C4-2B (cell line): ENCODE data around the gene ACOT12.
A peak's percentile ranks its signal among the peaks of the same experiment; 100 is the strongest.

Experiments
- H3K27ac ChIP-seq: fragments of 450-650 bp; 2 replicates; pipeline ENCODE4 v1.5.1; 2017
- ZFX ChIP-seq: fragments of 450-650 bp; IDR thresholded peaks from 2 replicates; pipeline ENCODE4 v1.6.1; 2017
- TF ChIP-seq, protein P1 (sequence below): fragments of 450-650 bp; conservative IDR thresholded peaks from 2 replicates; pipeline ENCODE4 v1.5.1; 2017; ENCODE audit warnings: mild to moderate bottlenecking

ACOT12 gene

DNA sequence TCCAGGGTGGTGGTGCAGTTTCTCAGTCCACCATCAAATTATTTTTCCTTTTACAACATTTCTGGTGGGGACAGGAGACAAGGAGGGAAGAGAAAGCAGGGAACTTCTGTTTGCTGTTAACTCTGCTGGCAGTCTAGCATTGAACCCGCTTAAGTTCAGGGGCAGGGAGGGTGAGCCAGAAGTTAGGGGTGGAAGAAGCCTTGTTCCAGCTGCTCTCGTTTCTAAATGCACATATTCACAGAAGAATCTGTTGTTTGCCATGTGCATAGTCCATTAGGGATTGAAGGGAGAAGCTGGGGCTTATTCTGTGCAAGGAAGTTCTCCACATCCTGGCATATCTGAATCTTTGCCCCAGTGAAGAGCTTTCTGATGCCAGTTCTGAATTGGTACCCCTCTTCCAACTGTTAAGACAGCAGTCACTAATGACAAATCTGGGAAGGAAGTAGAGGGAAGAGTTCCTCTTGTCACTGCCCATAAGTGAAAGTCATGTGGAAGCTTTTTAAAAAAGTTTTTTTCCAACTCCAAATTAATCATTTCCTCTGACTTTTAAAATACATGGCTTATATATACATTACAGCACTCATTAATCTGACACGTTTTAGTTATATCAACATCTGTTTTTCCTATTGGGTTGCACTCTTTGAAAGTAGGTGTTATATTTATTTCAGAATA lies 32.6 kb upstream of the ACOT12 start:
- H3K27ac ChIP-seq, result no peak overlapping the region
- no peak for TF ChIP-seq ZFX
- TF ChIP-seq, protein P1, sequence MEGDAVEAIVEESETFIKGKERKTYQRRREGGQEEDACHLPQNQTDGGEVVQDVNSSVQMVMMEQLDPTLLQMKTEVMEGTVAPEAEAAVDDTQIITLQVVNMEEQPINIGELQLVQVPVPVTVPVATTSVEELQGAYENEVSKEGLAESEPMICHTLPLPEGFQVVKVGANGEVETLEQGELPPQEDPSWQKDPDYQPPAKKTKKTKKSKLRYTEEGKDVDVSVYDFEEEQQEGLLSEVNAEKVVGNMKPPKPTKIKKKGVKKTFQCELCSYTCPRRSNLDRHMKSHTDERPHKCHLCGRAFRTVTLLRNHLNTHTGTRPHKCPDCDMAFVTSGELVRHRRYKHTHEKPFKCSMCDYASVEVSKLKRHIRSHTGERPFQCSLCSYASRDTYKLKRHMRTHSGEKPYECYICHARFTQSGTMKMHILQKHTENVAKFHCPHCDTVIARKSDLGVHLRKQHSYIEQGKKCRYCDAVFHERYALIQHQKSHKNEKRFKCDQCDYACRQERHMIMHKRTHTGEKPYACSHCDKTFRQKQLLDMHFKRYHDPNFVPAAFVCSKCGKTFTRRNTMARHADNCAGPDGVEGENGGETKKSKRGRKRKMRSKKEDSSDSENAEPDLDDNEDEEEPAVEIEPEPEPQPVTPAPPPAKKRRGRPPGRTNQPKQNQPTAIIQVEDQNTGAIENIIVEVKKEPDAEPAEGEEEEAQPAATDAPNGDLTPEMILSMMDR, result no peak

DNA sequence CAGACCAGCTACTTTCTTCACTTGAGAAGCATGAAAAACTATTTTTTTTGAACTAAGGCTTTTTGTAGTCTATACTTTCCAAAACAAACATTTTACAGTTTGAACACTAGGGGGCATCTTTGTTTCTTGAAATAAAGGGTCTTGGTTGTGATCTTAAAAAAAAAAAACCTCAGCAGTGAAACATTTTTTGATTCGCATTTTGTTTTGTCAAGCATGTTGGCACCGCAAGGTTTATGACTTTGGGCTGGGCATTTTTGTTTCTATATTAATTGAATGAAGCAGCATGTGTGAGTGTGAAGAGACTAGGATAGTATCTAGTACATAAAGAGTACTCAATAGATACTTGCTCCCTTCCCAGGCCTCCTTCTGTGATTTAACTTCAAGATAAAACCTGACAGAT lies 31.6 kb upstream of the ACOT12 start:
- no peak for TF ChIP-seq ZFX
- TF ChIP-seq, protein P1, result peak; percentile 77
- no peak overlapping the region for H3K27ac ChIP-seq

DNA sequence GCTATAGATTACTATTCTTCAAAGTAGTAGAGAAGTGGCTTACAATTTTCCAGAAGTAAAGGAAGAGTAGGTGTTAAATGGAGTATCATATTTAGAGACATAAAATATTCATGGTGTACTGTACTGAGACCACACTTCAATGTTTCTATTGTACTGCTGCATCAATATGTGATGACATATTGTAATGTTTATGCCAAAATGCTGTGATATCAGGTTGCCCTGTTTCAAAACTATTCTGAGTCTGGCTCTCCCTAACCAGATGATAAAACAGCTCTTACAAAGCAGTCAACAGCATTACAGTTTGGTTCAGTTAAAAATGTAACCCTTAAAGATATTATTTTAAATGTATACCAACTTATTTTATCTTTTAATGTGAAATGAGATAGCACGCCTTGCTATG lies 30.8 kb upstream of the ACOT12 start:
- no peak overlapping the region for H3K27ac ChIP-seq

GRCh38 chr5:81422671-81423070 lies 28.7 kb upstream of the ACOT12 start:
- no peak for TF ChIP-seq ZFX
- TF ChIP-seq, protein P1, result no peak
- no peak overlapping the region for H3K27ac ChIP-seq

More for the DNA sequence above, 30.8 kb upstream of the ACOT12 start:
- TF ChIP-seq ZFX, result no peak
- TF ChIP-seq, protein P1, result no peak

DNA sequence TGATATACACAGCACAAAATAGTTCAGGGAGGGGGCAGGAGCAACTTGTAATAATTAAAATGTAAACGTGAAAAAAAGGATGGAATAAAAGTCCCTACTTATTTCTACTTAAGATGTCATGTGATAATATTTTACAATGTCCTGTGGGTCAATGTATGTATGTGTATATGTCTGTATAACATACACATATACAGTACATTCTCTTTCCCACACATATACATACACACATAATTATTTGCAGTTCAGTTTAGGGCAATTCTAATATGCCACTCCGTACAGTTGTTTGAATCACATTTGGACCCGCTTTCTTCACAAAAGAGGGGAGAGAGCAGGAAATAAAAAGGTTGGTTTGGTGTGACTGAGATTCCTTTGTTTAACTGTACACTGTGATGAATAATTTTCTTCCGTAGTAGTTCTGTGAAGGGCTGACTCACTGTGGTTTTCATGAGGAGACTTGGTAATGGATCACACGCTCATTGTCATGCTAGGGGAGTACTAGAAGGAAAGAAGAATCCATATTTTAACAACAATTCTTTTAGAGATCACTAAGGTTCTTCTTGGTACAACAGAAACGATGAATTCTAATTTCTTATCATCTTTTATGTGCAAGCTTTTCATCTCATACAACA lies 26.2 kb upstream of the ACOT12 start:
- no peak overlapping the region for H3K27ac ChIP-seq
- TF ChIP-seq ZFX, result no peak
- TF ChIP-seq, protein P1, result no peak

DNA sequence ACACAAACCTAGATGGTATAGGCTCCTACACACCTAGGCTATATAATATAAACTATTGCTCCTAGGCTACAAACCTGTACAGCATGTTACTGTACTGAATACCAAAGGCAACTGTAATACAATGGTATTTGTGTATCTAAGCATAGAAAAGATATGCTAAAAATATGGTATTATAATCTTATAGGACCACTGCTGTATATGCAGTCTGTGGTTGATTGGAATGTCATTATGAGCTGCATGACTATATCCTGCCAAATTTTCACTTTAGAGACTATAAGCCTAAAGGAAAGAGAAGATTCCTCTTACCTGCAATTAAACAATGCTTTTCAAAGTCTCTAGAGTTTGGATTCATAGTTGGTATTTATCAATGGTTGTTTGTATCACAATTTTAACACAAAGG lies 24.7 kb upstream of the ACOT12 start:
- TF ChIP-seq ZFX, result no peak
- TF ChIP-seq, protein P1, result no peak

DNA sequence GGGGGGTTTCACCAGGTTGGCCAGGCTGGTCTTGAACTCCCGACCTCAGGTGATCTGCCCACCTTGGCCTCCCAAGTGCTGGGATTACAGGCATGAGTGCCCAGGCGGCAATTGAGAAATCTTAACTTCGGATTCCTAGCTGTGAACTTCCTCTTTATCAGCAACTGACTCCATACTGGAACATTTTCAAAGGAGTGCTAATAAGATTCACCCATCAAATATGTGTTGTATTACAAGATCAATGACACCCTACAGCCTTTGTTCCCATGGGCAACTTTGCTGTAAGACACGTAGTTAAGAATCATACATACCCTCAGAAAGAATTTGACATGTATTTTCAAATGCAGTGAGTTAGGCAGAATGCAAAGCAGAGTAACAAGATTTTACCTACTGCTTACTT lies 23.1 kb upstream of the ACOT12 start:
- TF ChIP-seq ZFX, result no peak
- TF ChIP-seq, protein P1, result no peak
- H3K27ac ChIP-seq, result no peak overlapping the region

More for the DNA sequence above, 24.7 kb upstream of the ACOT12 start:
- H3K27ac ChIP-seq, result no peak overlapping the region
